OCI-LY1 (cell line): ENCODE measurements around the gene STX18.

ENCODE experiments used
- H2AFZ ChIP-seq: fragments of 200-600 bp; sonication (generic), shearing (Covaris generic); 2 replicates; pipeline ENCODE4 v1.6.0; 2014; ENCODE audit warnings: antibody characterized with exemption, mild to moderate bottlenecking, low read length
- H3F3A ChIP-seq: fragments of 200-600 bp; sonication (generic), shearing (Covaris generic); 2 replicates; pipeline ENCODE4 v1.6.0; 2014; ENCODE audit warnings: mild to moderate bottlenecking, antibody characterized with exemption, low read length, moderate library complexity; ENCODE audit not compliant: insufficient read depth
- H3K27ac ChIP-seq: fragments of 200-600 bp; sonication (generic); 2 replicates; pipeline ENCODE4 v1.5.1; 2014; ENCODE audit warnings: low read length, mixed run types, mild to moderate bottlenecking, low read depth; ENCODE audit not compliant: poor library complexity, severe bottlenecking
- H3K27me3 ChIP-seq: fragments of 200-600 bp; sonication (generic); 2 replicates; pipeline ENCODE4 v1.6.0; 2014; ENCODE audit warnings: antibody characterized with exemption, mild to moderate bottlenecking, low read length, moderate library complexity; ENCODE audit not compliant: insufficient read depth
- H3K36me3 ChIP-seq: fragments of 200-600 bp; sonication (generic); 2 replicates; pipeline ENCODE4 v1.6.1; 2014; ENCODE audit warnings: mild to moderate bottlenecking, antibody characterized with exemption, low read length, moderate library complexity, mixed read lengths; ENCODE audit not compliant: insufficient read depth
- H3K4me1 ChIP-seq: fragments of 200-600 bp; sonication (generic); 2 replicates; pipeline ENCODE4 v1.5.1; 2014; ENCODE audit warnings: mild to moderate bottlenecking, low read length, moderate library complexity; ENCODE audit not compliant: insufficient read depth, severe bottlenecking
- H3K4me2 ChIP-seq: fragments of 200-600 bp; sonication (generic), shearing (Covaris generic); 2 replicates; pipeline ENCODE4 v1.6.1; 2014; ENCODE audit warnings: low read length
- H3K4me3 ChIP-seq: fragments of 200-600 bp; sonication (generic); 2 replicates; pipeline ENCODE4 v1.5.1; 2014; ENCODE audit warnings: low read length, low read depth, mild to moderate bottlenecking, mixed read lengths; ENCODE audit not compliant: poor library complexity, severe bottlenecking
- H3K79me2 ChIP-seq: fragments of 200-600 bp; shearing (Covaris generic); 2 replicates; pipeline ENCODE4 v1.6.1; 2016; ENCODE audit warnings: mixed run types, low read length, mixed read lengths; ENCODE audit not compliant: insufficient read depth
- H3K9ac ChIP-seq: fragments of 200-600 bp; sonication (generic), shearing (Covaris generic); 2 replicates; pipeline ENCODE4 v1.6.1; 2014; ENCODE audit warnings: mild to moderate bottlenecking, low read length, mixed read lengths
- H3K9me2 ChIP-seq: fragments of 200-600 bp; sonication (generic), shearing (Covaris generic); 2 replicates; pipeline ENCODE4 v1.6.1; 2014; ENCODE audit warnings: low read depth, mild to moderate bottlenecking, low read length, mixed read lengths
- H3K9me3 ChIP-seq: fragments of 200-600 bp; shearing (Covaris generic); 2 replicates; pipeline ENCODE4 v1.6.1; 2014; ENCODE audit warnings: low read length, mixed read lengths
- H4K20me1 ChIP-seq: fragments of 200-600 bp; sonication (generic), shearing (Covaris generic); 2 replicates; pipeline ENCODE4 v1.6.0; 2016; ENCODE audit warnings: mild to moderate bottlenecking, low read length; ENCODE audit not compliant: insufficient read depth
- CTCF ChIP-seq: fragments of 200-600 bp; sonication (generic), shearing (Covaris generic); IDR thresholded peaks from 2 replicates; pipeline ENCODE4 v1.5.1; 2017; ENCODE audit warnings: mild to moderate bottlenecking, antibody characterized with exemption, low read length, moderate library complexity, mixed read lengths
- EZH2 ChIP-seq: fragments of 200-600 bp; sonication (generic), shearing (Covaris generic); IDR thresholded peaks from 2 replicates; pipeline ENCODE4 v1.8.0; 2017; ENCODE audit warnings: borderline replicate concordance, mixed run types, mild to moderate bottlenecking, antibody characterized with exemption, low read length, moderate library complexity, mixed read lengths

Gene STX18

GRCh38 chr4:4405358-4405962, 136.4 kb downstream of the STX18 start:
- Histone ChIP-seq H3K9ac (no peak overlapping the region), H3K4me1 (peaks cover 32% of the 10 kb centered on the region), H3K9me3 (no peaks in the 10 kb centered on the region), H3K9me2 (no peaks in the 10 kb centered on the region), H2AFZ (no peak overlapping the region), H3K36me3 (peaks cover 45% of the 10 kb centered on the region), H3K79me2 (no peaks in the 10 kb centered on the region), H3F3A (no peaks in the 10 kb centered on the region), H4K20me1 (no peaks in the 10 kb centered on the region), H3K27ac (no peak overlapping the region), H3K27me3 (no peaks in the 10 kb centered on the region), H3K4me2 (no peak overlapping the region), H3K4me3 (no peak overlapping the region)
- TF ChIP-seq CTCF: no peak

- 0 out of 2 replicates have a peak, but pooled peaks cover 4% of the 10 kb centered on the region for H3K79me2 ChIP-seq
- peaks cover 50% of the 10 kb centered on the region for H3K36me3 ChIP-seq
- H2AFZ ChIP-seq: no peak overlapping the region
- no peak overlapping the region for H3K4me3 ChIP-seq
- TF ChIP-seq EZH2 (no peak), CTCF (no peak)
- no peaks in the 10 kb centered on the region for H3K27me3 ChIP-seq
- H3K9ac ChIP-seq: no peak overlapping the region
- H4K20me1 ChIP-seq: no peaks in the 10 kb centered on the region
- H3K4me2 ChIP-seq: no peak overlapping the region
- H3F3A ChIP-seq: no peaks in the 10 kb centered on the region
- H3K9me3 ChIP-seq: no peaks in the 10 kb centered on the region
- H3K4me1 ChIP-seq: peaks cover 29% of the 10 kb centered on the region
- H3K9me2 ChIP-seq: no peaks in the 10 kb centered on the region
- H3K27ac ChIP-seq: no peak overlapping the region
Measured at GRCh38 chr4:4402966-4403365, 138.9 kb downstream of the STX18 start.

GRCh38 chr4:4401036-4401435, 140.8 kb downstream of the STX18 start:
- no peaks in the 10 kb centered on the region for H3K9me3 ChIP-seq
- no peak overlapping the region for H3K4me3 ChIP-seq
- no peak overlapping the region for H3K27ac ChIP-seq
- no peak overlapping the region for H2AFZ ChIP-seq
- peaks cover 22% of the 10 kb centered on the region for H3K4me1 ChIP-seq
- H3K79me2 ChIP-seq: 0 out of 2 replicates have a peak, but pooled peaks cover 7% of the 10 kb centered on the region
- no peaks in the 10 kb centered on the region for H3K9me2 ChIP-seq
- H4K20me1 ChIP-seq: no peaks in the 10 kb centered on the region
- H3K9ac ChIP-seq: no peak overlapping the region
- H3K36me3 ChIP-seq: peaks cover 66% of the 10 kb centered on the region
- TF ChIP-seq CTCF (no peak), EZH2 (no peak)
- H3F3A ChIP-seq: no peaks in the 10 kb centered on the region
- H3K4me2 ChIP-seq: no peak overlapping the region
- no peaks in the 10 kb centered on the region for H3K27me3 ChIP-seq
